H54 (cell line): ENCODE measurements around the gene KSR2.

Source experiments
- DNase-seq: peaks from one replicate; pipeline ENCODE4 v3.0.0; 2011; ENCODE audit warnings: low spot score, mixed read lengths; ENCODE audit not compliant: insufficient read length
- FAIRE-seq: peaks from 3 replicates; lab custom pipeline; 2011; peaks lifted over from hg19 to GRCh38; lab: Jason Lieb, UNC
- POLR2A ChIP-seq: IDR thresholded peaks from 2 replicates; pipeline ENCODE4 v1.6.1; 2011; ENCODE audit warnings: low read depth, mild to moderate bottlenecking, low read length

Gene KSR2

DNA sequence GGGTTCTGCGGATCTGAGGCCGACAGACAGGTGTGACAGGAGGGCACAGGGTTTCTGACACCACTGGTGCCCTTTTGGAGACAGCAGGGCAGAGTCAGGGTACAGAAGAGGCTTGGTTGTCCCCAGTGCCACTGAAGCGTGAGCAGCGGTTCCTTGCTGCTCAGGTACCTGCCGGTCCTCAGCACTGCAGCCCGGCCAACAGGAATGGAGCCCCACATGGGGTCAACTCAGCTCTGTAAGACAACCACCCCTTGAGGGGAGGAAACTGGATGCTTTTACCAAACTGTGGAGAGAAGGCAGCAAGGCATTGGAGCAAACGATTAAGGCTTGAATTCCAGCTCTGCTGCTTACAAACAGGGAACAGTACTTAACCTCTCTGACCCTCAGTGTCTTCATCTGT, 361.0 kb downstream of the KSR2 start:
- DNase-seq, result no peak
- FAIRE-seq, result no peak

GRCh38 chr12:117606945-117607344, 361.8 kb downstream of the KSR2 start:
- no peak for TF ChIP-seq POLR2A
- FAIRE-seq (no peak), DNase-seq (no peak)

More for the DNA sequence above, 361.0 kb downstream of the KSR2 start:
- TF ChIP-seq POLR2A, result no peak

DNA sequence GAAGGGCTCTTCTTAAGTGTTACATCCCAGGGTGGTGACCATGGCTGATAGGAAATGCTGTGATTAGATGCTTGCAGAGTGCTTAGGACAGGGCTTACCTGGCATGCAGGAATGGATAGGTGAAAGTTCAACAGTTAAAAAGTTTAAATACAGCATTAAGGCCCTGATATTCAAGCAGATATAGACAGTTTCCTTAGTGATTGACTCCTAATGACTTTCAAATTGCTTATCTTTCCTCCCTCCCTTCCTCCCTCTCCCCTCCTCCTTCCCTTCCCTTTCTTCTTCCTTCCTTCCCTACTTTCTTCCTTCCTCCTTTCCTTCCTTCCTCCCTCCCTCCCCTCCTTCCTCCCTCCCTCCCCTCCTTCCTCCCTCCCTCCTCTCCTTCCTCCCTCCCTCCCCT, 362.8 kb downstream of the KSR2 start:
- DNase-seq (no peak), FAIRE-seq (no peak)
- no peak for TF ChIP-seq POLR2A

DNA sequence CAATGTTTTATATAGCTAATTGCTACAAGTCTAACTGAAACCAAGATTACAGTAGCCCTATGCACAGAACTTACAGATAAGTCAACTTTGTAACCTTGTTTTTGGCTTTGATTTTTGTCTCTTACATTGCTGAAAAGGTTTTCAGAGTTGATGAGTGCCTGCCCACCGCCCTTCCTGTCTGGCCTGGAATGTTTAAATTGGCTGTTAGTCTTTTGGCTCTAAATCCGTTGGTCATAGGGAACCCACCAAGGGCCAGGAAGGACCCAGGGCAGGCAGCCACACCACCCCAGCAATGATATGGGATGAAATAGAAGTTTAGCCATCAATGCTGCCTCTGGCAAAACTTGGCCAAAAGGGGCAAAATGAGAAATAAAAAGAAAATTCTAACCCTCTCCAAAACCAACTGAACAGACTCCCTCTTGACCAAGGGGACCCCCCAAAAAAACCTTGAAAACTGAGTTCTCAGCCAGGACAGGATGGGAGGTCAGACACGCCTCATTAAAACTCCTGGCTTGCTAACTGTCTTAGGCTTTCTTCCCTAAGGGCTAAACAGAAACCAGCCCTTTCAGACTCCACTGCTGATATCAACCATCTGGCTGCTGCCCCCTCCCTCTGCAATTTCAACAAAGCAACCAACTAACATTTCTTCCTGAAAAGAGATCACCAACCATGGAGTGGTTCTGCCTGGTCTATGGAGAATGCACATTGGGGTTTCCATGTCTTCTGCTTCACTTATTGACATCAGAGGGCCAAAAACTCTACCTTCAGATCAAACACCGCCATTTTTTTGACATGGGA, 365.3 kb downstream of the KSR2 start:
- TF ChIP-seq POLR2A, result no peak
- FAIRE-seq (no peak), DNase-seq (no peak)

GRCh38 chr12:117599849-117600248, 368.9 kb downstream of the KSR2 start:
- no peak for DNase-seq
- no peak for FAIRE-seq
- no peak for TF ChIP-seq POLR2A

GRCh38 chr12:117596968-117597367, 371.8 kb downstream of the KSR2 start:
- FAIRE-seq (no peak), DNase-seq (no peak)

GRCh38 chr12:117595751-117596150, 373.0 kb downstream of the KSR2 start:
- no peak for FAIRE-seq
- no peak for TF ChIP-seq POLR2A
- DNase-seq, result no peak

More at GRCh38 chr12:117596968-117597367, 371.8 kb downstream of the KSR2 start:
- no peak for TF ChIP-seq POLR2A

- DNase-seq (no peak), FAIRE-seq (no peak)
- TF ChIP-seq POLR2A, result no peak
These were observed 374.3 kb downstream of the KSR2 start for GRCh38 chr12:117594481-117594880.

- no peak for TF ChIP-seq POLR2A
- DNase-seq (no peak), FAIRE-seq (no peak)
These were observed 374.9 kb downstream of the KSR2 start for GRCh38 chr12:117593815-117594400.

DNA sequence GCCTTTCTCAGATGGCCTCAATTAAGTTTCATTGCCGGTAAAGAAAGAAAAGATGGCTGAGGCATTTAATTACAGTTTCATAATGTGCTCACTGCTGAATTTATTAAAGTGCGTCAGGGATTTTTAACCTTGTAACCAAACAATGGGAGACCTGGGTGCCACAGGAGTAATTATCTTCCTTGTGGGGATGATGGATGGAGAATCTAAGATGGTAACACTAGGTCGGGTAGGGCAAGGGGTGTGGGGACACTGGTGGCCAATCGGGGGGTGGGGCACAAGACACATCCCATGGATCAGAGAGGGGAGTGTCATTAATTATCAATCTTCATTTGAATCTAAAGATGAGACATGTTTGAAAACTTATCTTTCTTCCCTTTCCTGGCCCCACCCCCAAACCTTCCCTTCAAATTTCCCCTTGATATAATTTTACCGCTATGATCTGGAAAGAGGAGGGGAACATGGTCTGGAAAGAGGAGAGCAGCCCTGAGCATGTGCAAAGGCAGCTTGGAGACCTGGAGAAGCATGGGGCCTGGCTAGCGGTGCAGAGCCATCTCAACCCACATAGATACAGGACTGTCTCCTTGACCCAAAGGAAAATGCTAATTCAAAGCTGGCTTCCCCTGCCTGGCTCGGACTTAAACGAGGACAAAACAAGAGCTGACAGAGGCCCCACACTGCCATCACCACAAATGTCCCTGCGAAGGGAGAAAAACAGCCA, 376.0 kb downstream of the KSR2 start:
- TF ChIP-seq POLR2A, result no peak
- FAIRE-seq, result no peak

DNA sequence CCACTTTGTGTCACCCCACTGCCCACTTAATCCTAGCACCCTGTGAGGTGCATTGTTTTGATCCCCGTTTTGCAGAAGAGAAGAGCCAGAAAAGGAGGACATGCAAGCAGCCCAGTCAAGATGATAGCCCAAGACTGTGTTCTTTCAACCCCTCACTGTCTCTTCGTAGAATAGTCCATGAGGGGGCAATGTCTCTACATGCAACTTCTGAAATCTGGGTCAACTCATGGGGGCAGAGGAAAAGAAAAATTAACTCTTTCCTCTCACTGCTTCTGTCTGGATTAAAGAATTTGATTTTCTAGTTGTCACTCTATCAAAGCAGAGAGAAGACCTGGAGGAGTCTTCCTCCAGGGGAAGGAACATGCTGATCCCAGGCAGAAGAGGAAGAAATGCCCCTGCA, 377.8 kb downstream of the KSR2 start:
- DNase-seq (no peak), FAIRE-seq (no peak)
- TF ChIP-seq POLR2A, result no peak

More for the DNA sequence above, 376.0 kb downstream of the KSR2 start:
- no peak for DNase-seq

DNA sequence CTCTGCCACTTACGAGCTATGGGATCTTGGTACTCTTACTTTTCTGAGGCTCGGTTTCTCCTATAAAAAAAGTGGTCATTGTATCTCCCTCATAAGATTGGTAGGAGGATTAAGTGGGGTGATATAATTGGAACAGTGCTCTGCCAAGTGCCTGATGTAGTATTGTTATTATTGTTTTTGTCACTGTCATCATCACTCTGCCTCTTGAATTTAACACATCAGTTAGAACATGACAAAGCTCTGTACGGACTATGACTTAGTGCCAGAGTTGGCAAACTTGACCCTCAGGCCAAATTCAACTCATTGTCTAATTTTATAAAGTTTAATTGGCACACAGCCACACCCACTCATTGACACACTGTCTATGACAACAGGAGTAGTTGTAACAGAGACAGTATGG, 378.4 kb downstream of the KSR2 start:
- no peak for TF ChIP-seq POLR2A
- no peak for FAIRE-seq
- no peak for DNase-seq

GRCh38 chr12:117589021-117589420, 379.8 kb downstream of the KSR2 start:
- no peak for DNase-seq
- no peak for FAIRE-seq
- TF ChIP-seq POLR2A, result no peak

DNA sequence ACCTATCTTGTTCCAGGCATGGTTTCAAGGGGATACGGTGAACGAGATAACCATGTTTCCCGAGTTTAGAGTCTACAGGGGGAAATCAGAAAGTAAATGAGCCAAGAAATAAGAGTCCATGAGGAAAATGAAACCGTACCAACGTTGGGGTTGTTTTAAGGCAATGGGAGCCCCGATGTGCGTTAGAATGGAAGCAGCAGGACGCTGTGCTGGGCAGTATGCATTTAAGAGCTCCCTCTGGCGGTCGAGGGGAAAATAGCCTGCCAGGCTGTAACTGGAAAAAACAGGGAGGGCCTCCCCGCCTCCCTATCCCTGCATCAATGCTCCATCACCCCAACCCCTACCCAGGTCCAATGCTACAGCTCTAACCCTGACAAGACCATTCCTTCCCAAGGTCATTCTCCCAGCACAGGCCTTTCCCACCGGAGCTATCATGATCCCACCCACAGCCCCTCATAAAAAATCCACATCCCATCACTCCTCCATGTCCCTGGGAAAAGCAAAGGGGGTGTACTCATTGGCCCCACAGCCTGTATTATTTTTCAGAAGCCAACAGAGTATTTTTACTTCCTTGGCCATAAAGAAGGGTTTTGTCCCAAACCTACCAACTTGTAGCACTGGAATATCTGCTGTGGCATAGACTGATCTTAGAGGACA, 381.0 kb downstream of the KSR2 start:
- no peak for FAIRE-seq

More for the DNA sequence above, 381.0 kb downstream of the KSR2 start:
- DNase-seq, result peak; percentile 44
- no peak for TF ChIP-seq POLR2A
